Stimulated activated CD4-positive, alpha-beta T cell treated with anti-CD3 and anti-CD28 coated beads, Interleukin-2, amount 100 ng/mL, for 4 hours (primary cell): ENCODE results near the gene EHBP1.
"Not testable (repeated sequence)": the region's sequence is repeated elsewhere in the genome, so short reads cannot be mapped to it uniquely, and the experiment has no call there.

Experiments
- DNase-seq: peaks from one replicate; pipeline ENCODE4 v3.0.0-alpha.2; 2020; ENCODE audit warnings: low read depth

Gene EHBP1

GRCh38 chr2:63073994-63074393 lies 368.5 kb downstream of the EHBP1 start:
- DNase-seq = no peak

- not testable (repeated sequence) for DNase-seq
Observed at GRCh38 chr2:63074399-63074798, 368.9 kb downstream of the EHBP1 start.

GRCh38 chr2:63078852-63079606 lies 373.5 kb downstream of the EHBP1 start:
- no peak for DNase-seq

GRCh38 chr2:63081404-63081803 lies 375.9 kb downstream of the EHBP1 start:
- no peak for DNase-seq

GRCh38 chr2:63086687-63087086 lies 381.2 kb downstream of the EHBP1 start:
- DNase-seq = no peak

GRCh38 chr2:63092401-63092800 lies 386.9 kb downstream of the EHBP1 start:
- no peak for DNase-seq

- no peak for DNase-seq
Observed at GRCh38 chr2:63092857-63093256, 387.3 kb downstream of the EHBP1 start.

DNA sequence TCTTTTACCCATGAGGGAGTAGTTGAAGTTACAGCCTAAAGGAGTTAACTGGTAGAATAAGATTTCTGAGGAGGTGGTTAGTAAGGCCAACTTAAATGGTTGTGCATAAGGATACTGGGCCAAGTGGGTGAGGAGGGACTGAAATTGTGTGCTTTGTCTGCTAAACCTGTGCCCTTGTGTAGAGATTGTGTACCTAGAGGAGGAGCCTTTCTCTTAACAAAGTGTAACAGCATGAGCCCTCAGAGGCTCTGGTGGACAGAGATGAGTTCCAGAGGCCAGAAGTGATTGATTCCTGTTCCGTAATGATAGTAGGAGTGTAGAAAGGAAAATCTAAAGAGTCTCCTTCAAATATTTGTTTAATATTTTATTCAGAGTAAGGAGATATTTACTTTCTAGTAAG lies 388.0 kb downstream of the EHBP1 start:
- no peak for DNase-seq
